ENCODE measurements around the gene SLC48A1.
"Not testable (repeated sequence)": the region's sequence is repeated elsewhere in the genome, so short reads cannot be mapped to it uniquely, and the experiment has no call there.

SLC48A1 gene

GRCh38 chr12:47811581-47812484 is 38.8 kb downstream of the SLC48A1 start:
- DNase-seq (ENCODE audit: low read depth, low spot score) = no peak

GRCh38 chr12:47812797-47813510 is 39.9 kb downstream of the SLC48A1 start:
- peak; percentile 94 for DNase-seq (ENCODE audit: low read depth, low spot score)

GRCh38 chr12:47813511-47814196 is 40.6 kb downstream of the SLC48A1 start:
- no peak for DNase-seq (ENCODE audit: low read depth, low spot score)

- DNase-seq (ENCODE audit: low read depth, low spot score) = no peak
Measured at GRCh38 chr12:47814539-47815170, 41.6 kb downstream of the SLC48A1 start.

GRCh38 chr12:47815447-47815846 is 42.4 kb downstream of the SLC48A1 start:
- DNase-seq (ENCODE audit: low read depth, low spot score) = not testable (repeated sequence)

- DNase-seq (ENCODE audit: low read depth, low spot score) = no peak
Measured at GRCh38 chr12:47816403-47817271, 43.6 kb downstream of the SLC48A1 start.

- no peak for DNase-seq (ENCODE audit: low read depth, low spot score)
Measured at GRCh38 chr12:47817272-47818006, 44.4 kb downstream of the SLC48A1 start.

GRCh38 chr12:47818007-47818376 is 45.0 kb downstream of the SLC48A1 start:
- DNase-seq (ENCODE audit: low read depth, low spot score) = no peak

- no peak for DNase-seq (ENCODE audit: low read depth, low spot score)
Measured at GRCh38 chr12:47818467-47819137, 45.6 kb downstream of the SLC48A1 start.

- DNase-seq (ENCODE audit: low read depth, low spot score) = no peak
Measured at GRCh38 chr12:47819138-47819895, 46.3 kb downstream of the SLC48A1 start.

GRCh38 chr12:47819896-47820630 is 47.0 kb downstream of the SLC48A1 start, which contains the start of gene HDAC7:
Gene HDAC7, minus strand, starts transcription at chr12:47819903. Its CDS starts 118 bp downstream, at chr12:47819785.
- peak; percentile 70 for DNase-seq (ENCODE audit: low read depth, low spot score)

GRCh38 chr12:47820631-47821345 is 47.8 kb downstream of the SLC48A1 start:
- DNase-seq (ENCODE audit: low read depth, low spot score) = no peak

GRCh38 chr12:47821346-47821706 is 48.3 kb downstream of the SLC48A1 start:
- DNase-seq (ENCODE audit: low read depth, low spot score) = no peak

- no peak for DNase-seq (ENCODE audit: low read depth, low spot score)
Measured at GRCh38 chr12:47822401-47822800, 49.4 kb downstream of the SLC48A1 start.

GRCh38 chr12:47822863-47823262 is 49.8 kb downstream of the SLC48A1 start:
- no peak for DNase-seq (ENCODE audit: low read depth, low spot score)

GRCh38 chr12:47823422-47824086 is 50.5 kb downstream of the SLC48A1 start:
- no peak for DNase-seq (ENCODE audit: low read depth, low spot score)

- no peak for DNase-seq (ENCODE audit: low read depth, low spot score)
Measured at GRCh38 chr12:47824198-47824597, 51.2 kb downstream of the SLC48A1 start.
